HG02571 (cell line): Measurements from ENCODE around the gene FBXL20.
"Not testable (repeated sequence)": the region's sequence is repeated elsewhere in the genome, so short reads cannot be mapped to it uniquely, and the experiment has no call there.

Source experiments
- ATAC-seq: cut with Tn5 transposase; IDR thresholded peaks from one replicate; pipeline ENCODE4 v1.9.1; 2021; ENCODE audit warnings: mild to moderate bottlenecking, moderate library complexity; ENCODE audit not compliant: unreplicated experiment

FBXL20 gene

GRCh38 chr17:39334008-39334744 lies 67.2 kb downstream of the FBXL20 start:
- not testable (repeated sequence) for ATAC-seq

GRCh38 chr17:39332092-39332491 lies 69.3 kb downstream of the FBXL20 start:
- no peak for ATAC-seq

DNA sequence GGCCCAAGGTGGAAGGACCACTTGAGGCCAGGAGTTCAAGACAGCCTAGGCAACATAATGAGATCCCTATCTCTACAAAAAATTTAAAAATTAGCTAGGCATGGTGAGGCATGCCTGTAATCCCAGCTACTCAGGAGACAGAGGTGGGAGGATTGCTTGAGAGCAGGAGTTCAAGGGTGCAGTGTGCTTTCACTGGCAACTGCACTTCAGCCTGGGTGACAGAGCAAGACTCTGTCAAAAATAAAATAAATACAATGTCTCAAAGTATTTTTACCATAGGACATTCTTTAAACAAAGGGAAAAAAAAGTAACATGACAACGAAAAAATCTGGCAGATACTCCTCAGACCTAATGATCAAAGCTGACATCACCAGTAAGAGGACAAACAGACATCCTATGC lies 72.6 kb downstream of the FBXL20 start:
- no peak for ATAC-seq

DNA sequence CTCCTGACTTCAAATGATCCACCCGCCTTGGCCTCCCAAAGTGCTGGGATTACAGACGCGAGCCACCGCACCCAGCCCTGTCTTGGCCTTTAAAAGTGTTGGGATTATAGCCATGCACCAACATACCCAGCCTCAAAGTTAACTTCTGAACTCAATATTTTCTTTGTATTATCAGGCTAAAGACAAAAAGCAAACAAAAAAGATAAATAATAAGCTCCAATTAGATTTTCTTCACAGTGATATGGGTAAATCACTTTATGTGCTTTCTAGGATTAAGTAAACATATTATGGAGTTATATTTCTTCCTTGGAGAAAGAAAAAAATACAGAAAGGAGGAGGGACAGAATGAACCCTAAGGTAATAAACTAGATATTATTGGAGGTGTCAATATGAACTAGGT lies 74.3 kb downstream of the FBXL20 start:
- ATAC-seq: no peak

DNA sequence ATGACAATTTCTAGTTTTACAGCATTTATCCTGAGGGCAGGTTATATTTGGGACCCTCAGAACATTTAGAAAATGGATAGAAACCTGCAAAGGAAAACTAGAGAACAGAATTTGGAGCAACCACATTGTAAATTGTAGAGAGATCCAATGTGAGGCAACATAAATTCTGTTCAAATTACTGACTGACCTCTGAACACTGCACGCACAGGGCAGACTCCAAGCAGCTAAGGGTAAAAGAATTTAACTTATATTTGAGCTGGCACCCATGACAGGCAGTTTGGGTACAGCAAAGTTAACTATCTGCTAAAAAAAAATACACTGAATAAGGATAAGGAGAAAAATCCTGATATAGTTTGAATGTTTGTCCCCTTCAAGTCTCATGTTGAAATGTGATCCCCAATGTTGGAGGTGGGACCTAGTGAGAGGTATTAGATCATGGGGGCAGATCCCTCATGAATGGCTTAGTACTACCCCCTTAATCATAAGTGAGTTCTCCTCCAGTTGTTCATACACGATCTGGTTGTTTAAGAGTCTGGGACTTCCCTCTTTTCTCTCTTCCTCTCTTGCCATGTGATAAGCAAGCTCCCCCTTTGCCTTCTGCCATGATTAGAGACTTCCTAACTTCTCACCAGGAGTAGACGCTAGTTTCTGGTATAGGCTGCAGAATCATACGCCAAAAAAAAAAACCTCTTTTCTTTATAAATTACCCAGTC lies 75.7 kb downstream of the FBXL20 start:
- no peak for ATAC-seq

DNA sequence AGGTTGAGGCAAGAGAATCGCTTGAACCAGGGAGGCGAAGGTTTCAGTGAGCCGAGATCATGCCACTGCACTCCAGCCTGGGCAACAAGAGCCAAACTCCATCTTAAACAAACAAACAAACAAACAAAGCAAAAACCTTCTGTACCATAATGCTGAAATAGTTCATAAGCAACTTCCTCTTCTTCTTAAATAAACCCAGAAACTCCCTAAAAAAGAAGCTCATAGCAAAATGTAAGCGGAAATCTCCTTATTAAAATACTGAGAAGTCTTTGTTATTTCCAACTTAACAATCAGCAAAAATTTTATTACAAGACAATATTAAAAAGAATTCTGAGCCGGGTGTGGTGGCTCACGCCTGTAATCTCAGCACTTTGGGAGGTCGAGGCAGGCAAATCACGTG lies 82.8 kb downstream of the FBXL20 start:
- no peak for ATAC-seq

DNA sequence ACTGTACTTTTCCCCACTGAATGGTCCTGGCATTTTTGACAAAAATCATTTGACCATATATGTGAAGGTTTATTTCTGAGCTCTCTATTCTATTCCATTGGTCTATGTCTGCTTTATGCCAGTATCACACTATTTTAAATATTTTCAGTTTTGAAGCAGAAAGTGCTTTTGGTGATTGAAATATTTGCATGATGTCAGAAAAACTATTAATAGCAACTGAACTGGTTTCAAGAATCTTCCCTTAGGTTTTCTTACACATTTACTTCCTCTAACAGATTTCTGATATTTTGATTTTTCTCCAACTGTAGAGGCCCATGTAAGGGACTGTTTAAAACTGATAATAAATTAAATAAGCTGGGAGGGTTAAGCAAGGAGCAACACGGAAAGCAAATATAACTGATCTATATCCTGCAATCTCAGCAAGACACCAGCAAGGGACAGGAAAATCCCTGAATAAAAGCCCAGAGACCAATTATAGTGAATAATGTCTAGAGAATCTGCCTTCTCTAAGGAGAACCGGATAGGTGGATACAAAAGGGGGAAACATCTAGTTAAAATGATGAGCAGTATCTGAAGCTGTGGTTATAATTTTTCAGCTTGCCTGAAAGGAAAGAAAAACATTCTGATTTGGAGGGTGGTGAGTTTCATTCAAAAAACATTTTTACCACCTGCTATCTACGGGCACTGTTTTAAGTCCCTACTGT lies 94.8 kb downstream of the FBXL20 start:
- no peak for ATAC-seq

DNA sequence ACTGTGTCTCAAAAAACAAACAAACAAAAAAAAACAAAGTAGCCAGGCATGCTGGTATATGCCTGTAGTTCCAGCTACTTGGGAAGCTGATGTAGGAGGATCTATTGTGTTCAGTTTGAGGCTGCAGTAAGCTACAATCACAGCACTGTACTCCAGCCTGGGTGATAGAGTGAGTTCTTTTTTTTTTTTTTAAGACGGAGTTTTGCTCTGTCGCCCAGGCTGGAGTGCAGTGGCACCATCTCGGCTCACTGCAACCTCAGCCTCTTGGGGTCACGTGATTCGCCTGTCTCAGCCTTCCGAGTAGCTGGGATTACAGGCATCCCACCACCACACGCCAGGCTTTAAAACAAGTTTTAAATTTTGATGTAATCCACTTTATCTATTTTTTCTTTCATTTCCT lies 95.4 kb downstream of the FBXL20 start:
- no peak for ATAC-seq

GRCh38 chr17:39304188-39304587 lies 97.2 kb downstream of the FBXL20 start:
- ATAC-seq: no peak

DNA sequence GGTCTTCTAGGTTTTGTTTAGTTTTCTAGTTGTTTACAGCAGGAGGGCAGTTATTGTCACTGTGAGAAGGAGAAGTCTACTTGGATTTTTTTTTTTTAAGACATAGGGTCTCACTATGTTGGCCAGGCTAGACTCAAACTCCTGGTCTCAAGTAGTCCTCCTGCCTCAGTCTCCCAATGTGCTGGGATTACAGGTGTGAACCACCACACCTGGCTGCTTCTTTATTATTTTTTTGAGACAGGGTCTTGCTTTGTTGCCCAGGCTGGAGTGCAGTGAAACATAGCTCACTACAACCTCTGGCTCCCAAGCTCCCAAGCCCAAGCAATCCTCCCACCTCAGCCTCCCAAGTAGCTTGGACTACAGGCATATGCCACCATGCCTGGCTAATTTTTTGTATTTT lies 107.4 kb downstream of the FBXL20 start:
- no peak for ATAC-seq

GRCh38 chr17:39292546-39292945 lies 108.9 kb downstream of the FBXL20 start:
- not testable (repeated sequence) for ATAC-seq

DNA sequence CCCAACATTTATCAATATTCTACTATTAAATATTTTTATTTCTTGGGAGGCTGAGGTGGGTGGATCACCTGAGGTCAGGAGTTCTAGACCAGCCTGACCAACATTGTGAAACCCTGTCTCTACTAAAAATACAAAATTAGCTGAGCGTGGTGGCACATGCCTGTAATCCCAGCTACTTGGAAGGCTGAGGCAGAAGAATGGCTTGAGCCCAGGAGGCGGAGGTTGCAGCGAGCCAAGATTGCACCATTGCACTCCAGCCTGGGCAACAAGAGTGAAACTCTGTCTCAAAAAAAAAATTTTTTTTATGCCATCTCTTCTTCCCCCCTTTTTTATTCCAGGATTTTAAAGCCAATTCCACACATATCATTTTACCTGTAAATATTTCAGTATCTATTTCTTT lies 114.9 kb downstream of the FBXL20 start:
- ATAC-seq: not testable (repeated sequence)

DNA sequence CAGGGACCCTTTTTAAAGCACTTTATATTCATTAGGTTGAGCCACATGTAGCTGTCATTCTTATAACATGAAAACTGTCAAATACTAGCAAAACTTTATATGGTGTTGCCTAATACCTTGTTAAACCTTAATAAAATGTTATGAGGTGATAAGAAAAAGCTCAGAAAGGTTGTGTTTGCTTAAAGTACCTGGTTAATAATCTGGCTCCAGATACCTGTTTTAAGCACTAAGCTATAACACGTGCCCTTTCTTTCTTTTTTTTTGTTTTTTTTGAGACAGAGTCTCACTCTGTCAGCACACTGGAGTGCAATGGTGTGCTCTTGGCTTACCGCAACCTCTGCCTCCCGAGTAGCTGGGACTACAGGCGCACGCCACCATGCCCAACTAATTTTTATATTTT lies 116.7 kb downstream of the FBXL20 start:
- ATAC-seq: no peak

GRCh38 chr17:39283896-39284295 lies 117.5 kb downstream of the FBXL20 start:
- ATAC-seq: no peak

GRCh38 chr17:39283098-39283497 lies 118.3 kb downstream of the FBXL20 start:
- ATAC-seq: no peak

DNA sequence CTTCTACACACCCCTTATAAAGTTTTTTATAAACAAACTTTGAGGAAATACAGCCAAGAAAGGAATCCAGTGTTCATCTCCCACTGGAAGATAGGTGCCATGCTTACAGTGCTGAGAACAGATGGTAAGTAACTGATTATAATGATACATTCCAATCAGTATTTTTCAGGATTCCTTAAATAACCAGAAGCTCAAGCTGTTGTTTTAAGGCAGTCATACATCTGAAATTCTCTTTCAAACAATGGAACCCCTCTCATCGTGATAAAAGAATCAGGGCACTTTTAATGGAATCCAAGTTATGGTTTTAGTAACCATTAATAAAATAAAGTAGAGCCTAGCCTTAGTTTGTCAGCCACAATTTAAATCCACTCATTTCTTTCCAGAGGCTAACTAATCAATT lies 119.6 kb downstream of the FBXL20 start:
- ATAC-seq: no peak

DNA sequence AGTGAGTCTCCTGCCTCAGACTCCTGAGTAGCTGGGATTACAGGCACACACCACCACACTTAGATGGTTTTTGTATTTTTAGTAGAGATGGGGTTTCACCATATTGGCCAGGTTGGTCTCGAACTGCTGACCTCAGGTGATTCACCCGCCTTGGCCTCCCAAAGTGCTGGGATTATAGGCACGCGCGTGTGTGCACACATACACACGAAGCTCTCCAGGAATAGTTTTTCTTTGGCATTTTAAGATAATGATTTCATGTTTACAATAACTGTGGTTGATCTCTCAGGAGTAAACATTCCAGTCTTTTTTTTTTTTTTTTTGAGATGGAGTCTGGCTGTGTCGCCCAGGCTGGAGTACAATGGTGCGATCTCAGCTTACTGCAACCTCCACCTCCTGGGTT lies 123.2 kb downstream of the FBXL20 start:
- ATAC-seq: not testable (repeated sequence)

DNA sequence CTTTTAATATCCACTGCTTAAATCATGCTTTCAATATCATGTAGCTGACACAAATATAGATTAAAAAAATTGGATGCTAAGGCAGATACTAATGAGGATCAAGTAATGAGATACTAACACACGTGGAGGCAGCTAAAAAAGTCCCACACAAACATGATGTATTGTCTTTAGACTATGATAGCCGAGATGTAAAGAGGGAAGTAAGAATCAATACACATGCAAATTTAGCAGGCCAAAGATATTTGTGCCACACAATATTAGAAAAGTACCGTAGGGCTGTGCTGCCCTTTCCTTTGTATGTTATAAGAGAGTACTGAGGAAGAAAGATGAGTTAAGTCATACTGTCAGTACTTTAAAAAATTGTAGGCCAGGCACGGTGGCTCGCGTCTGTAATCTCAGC lies 124.3 kb downstream of the FBXL20 start:
- ATAC-seq: no peak

- ATAC-seq: no peak
Observed at GRCh38 chr17:39276113-39276512, 125.3 kb downstream of the FBXL20 start.

- ATAC-seq: no peak
Observed at GRCh38 chr17:39271546-39271945, 129.9 kb downstream of the FBXL20 start.

GRCh38 chr17:39270923-39271322 lies 130.5 kb downstream of the FBXL20 start:
- ATAC-seq: no peak

GRCh38 chr17:39264119-39264518 lies 137.3 kb downstream of the FBXL20 start:
- ATAC-seq: no peak
